Activated CD8-positive, alpha-beta memory T cell treated with anti-CD3 and anti-CD28 coated beads, Interleukin-2, amount 50 U/mL, for 1 hour (primary cell): ENCODE data around the gene POU6F2.

Experiments
- DNase-seq: peaks from one replicate; pipeline ENCODE4 v3.0.0-alpha.2; 2020; ENCODE audit errors: extremely low read depth

Gene POU6F2

GRCh38 chr7:39433550-39433949 is 455.8 kb downstream of the POU6F2 start:
- DNase-seq, result no peak

- DNase-seq, result no peak
Measured at GRCh38 chr7:39434012-39434411, 456.3 kb downstream of the POU6F2 start.

GRCh38 chr7:39446546-39446945 is 468.8 kb downstream of the POU6F2 start:
- no peak for DNase-seq

GRCh38 chr7:39451901-39452300 is 474.2 kb downstream of the POU6F2 start:
- no peak for DNase-seq

DNA sequence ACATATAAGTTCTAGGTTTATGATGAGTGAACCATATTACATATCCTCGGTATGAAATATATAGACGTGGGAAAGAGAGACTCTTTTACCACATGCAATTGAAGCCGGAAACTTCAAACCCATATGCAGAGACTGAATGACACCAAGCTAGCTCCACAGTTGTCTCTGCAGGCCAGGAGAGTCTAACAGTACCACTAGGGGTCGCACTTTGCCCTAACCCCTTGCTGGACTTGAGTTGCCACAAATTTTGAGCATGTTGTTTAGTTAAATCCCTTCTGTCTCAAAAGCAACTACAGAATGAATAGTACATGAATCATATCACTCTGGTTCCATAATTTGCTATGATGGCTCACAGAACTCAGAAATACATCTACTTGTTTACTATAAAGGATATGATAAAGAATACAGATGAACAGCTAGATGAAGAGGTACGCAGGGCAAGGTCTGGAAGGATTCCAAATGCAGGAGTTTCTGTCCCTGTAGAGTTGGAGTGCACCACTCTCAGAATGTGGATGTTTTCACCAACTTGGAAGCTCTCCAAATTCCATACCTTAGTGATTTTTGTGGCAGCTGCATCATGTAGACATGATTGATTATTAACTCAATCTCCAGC is 476.1 kb downstream of the POU6F2 start:
- DNase-seq, result no peak

DNA sequence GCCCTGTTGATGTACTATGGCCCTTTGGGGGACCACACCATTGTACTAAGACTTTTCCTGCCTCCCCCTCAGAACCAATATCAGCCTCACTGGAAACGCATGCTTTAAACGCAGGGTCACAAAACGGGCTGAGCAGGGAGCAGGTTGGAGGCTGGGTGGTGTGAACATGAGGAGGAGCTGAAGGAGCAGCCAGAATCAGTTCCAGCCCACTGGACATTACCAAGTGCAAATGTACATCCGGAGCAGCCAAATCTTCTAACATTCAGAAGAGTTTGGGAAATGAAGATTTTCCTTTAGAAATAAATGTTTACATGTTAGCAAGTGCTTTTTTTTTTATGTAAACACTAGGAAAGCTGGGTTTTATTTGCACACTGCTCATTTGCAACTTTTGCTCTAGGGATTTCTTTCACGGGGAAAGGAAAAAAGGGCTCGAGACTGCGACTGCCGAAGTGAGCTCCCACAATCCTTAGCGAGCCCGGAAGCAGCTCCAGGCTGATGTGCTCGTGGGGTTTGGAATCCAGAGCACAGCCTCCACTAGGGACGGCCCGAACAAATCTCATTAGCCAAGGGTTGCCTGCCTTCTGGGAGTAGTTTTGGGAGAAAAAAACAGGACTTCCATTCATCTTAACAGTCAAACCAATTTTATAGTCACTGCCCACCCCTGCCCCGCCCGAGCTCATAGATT is 480.5 kb downstream of the POU6F2 start:
- DNase-seq, result no peak

GRCh38 chr7:39459636-39460035 is 481.9 kb downstream of the POU6F2 start:
- DNase-seq, result no peak

- DNase-seq, result no peak
Measured at GRCh38 chr7:39460486-39460885, 482.8 kb downstream of the POU6F2 start.

DNA sequence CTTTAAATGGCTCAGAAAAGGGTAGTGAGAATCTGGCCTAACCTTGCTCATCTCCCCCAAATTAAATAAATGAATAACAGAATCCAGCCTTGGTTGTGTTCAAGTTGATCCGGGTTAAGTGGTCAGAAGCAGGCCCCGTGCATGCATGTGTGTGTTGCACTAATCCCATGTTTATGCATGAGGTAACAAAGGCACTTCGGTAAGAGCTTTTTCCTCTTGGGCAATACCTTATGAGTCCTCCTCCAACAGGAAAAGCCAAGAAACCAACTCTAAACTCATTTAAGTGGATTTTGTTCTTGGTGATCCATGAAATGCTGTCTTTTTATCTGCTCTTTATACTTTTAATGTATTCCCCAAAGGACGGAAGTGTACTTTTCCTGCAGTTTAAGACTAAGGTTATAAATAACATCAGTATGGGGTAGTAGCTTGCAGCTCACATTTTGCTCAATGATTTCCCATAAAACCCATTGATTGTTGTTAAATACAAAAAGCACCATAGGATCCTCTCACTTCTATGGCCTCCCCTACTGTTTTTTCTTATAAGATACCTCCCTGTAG is 483.6 kb downstream of the POU6F2 start:
- DNase-seq, result no peak

DNA sequence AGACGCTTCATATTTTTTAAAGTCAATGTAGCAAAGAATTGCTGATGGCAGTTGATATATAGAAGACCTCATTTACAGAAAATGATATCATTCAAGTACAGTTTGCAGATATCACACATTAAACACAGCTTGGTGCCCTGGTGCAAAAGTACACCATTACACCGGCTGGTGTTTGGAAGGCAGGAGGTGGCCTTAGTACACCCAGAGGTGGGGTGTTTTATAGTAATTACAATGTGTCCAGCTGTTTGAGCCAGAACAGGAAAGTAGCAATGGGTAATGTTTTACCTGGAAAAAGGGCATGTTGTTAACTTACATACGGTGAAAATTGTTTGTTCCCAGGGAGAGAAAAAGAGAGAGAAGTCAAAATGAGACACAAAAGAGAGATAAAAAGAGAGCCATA is 485.5 kb downstream of the POU6F2 start:
- no peak for DNase-seq

DNA sequence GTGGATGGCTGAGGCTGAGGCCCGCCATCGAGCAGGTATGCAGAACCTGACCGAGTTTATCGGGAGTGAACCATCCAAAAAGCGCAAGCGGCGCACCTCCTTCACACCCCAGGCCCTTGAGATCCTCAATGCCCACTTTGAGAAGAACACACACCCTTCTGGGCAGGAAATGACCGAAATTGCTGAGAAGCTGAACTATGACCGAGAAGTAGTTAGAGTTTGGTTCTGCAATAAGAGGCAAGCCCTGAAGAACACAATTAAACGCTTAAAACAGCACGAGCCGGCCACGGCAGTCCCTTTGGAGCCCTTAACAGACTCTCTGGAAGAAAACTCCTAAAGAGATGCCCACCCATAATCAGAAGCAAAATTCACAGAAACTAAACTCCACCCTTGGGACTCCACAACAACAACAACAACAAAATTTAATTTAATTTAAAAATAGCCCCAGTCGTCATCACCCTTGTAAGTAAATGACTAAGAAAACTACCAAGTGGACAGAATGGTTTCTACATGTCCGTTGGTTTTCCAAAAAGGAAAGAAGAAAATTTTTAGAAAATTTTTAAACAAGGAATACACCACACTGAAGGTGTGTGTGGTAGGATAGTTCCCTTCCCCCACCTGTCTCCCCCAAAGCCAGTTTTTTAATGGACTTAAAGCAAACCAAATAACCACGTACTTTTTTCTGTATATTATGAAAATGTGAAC is 486.8 kb downstream of the POU6F2 start:
- DNase-seq, result no peak

- DNase-seq, result no peak
Measured at GRCh38 chr7:39465055-39465929, 487.6 kb downstream of the POU6F2 start.

DNA sequence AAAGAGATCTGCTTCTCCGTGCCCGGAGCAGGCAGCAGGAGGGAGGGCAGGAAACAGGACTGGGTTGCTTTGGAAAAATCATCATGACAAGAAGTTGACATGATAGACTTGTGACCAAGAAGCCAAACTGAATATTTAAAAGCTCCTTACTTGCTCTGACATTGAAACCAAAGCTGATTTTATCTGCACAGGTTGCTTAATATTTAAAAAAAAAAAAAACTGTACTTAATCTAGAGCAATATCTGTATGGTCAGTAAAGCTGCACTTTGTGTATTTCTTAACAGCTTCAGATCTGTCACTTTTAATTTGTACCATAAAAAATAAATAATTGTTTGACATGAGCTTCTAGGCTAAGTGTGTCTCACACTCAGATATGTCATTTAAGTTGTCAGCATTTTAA is 490.6 kb downstream of the POU6F2 start:
- DNase-seq, result no peak

DNA sequence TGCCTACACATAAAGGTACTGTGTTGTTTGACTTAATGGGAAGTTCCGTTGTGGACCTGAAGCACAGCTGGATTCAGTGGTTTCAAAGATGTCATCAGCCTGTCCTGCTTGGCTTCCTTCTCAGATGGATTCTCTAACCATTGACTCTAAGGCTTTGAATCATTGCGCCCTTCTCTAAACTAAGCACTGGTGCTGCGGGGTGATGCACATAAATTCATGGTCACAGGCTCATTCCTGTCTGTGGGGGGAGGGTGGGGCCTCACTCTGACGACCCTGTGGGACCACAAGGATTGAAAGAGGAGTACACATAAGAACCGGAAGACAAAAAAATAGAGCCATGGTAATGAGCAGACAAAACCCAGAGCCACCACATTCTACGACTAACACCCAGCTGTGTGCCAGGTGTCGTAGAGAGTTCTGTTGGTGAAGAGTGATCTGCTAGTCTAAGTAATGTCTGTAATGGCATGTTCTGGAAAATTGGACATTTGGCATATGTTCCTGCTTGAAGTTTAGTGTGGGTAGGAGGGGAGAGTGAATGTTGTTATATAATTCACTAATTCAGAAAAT is 491.2 kb downstream of the POU6F2 start:
- DNase-seq, result no peak

- no peak for DNase-seq
Measured at GRCh38 chr7:39480901-39481300, 503.2 kb downstream of the POU6F2 start.

DNA sequence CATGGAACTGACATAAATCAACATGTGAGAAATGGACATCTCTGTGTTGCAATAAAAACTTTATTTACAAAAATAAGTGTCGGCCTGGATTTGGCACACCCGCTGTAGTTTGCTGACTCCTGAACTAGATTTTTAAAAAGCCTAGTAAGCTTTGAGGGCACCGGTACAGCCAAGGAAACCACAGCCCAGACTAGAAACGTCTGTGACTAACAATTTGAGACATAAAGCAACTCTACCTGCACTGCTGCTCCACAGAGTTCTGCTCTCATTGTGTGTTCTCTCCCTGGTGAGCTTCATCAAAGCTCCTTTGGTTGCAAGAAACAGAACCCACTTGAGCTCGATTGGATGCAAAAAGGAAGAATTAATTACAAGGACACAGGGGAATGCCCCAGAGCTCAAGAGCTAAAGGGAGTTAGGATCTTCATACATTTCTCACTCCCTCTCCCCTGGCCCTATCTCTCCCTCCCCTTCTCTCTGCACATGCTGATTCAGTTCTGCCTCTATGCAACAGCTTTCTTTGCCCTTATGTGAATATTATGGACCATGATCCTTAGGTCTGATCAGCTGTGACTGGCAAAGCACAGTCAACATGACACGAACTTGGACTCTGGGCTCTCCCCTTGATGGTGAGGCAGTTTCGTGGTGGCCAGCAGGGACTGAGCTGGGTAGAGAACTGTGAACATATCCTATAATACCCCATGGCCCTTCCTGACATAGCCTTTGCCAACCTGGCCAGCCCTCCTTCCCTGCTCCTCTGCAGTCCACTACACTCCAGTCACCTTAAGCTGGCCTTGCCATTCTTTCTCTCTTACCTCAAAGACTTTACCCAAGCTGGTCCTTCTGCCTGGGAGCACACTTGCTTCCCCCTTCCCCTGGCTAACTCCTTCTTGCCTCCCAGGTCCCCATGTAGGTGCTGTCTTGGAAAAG is 511.0 kb downstream of the POU6F2 start:
- no peak for DNase-seq

DNA sequence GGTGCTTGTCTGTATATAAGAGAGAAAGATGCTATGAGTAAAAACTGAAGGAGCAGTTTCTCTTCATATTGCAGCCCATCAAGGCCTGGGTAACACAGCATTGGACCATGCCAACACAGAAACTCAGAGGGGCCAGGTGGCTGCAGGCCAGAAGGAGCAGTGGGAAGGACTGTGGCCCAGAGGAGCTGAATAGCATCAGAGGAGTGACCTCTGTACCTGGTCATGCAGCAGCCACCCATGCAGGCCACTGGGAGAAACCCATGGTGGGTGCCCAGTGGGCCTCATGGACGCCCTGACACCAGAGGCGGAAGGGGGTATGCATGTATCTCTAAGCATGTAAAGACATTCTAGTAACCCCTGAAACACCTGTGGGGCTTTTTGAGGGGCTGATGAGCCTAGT is 512.6 kb downstream of the POU6F2 start:
- no peak for DNase-seq

- no peak for DNase-seq
Measured at GRCh38 chr7:39493934-39494333, 516.2 kb downstream of the POU6F2 start.

DNA sequence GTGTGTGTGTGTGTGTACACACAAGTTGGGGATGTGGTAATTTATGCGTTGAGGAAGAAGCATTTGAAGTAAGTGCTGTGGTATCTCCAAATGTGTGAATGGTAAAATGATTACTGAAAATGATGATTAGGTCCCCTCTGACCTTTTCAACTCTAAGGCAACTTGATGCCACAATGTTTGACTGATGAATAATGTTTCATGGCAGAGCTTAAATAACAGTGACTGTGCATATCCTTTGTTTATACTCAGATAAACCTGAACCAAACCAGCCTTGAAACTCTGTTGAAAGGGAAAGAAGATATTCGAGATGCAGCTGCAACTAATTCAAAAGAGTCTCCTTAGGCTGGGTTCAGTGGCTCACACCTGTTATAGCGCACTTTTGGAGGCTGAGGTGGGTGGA is 523.6 kb downstream of the POU6F2 start:
- no peak for DNase-seq

GRCh38 chr7:39504963-39505362 is 527.3 kb downstream of the POU6F2 start:
- no peak for DNase-seq
